Activated T-cell treated with anti-CD3 and anti-CD28 coated beads, Interleukin-2, amount 50 U/mL, for 72 hours (primary cell): Measurements from ENCODE around the gene HIBADH. TPM values are rescaled to one million over a fixed set of nuclear protein-coding genes. Genes with fewer than 3 reads are reported as not detected.

Source experiments
- ATAC-seq, 2 donors: fragments of 150-1000 bp; cut with Tn5 transposase; replicated peaks in 1 of 2; 2 replicates each; pipeline ENCODE4 v1.10.0; 2021; ENCODE audit warnings: moderate library complexity in 2 of 2, mild to moderate bottlenecking in 1 of 2
- DNase-seq, 2 donors: peaks; one replicate each; pipeline ENCODE4 v3.0.0; 2021 to 2022; ENCODE audit warnings: mixed read lengths in 1 of 2
- H3K27ac Mint-ChIP-seq: one replicate; pipeline ENCODE4 v1.8.0; 2022; ENCODE audit warnings: mild to moderate bottlenecking, moderate library complexity, mixed read lengths
- H3K27me3 Mint-ChIP-seq: one replicate; pipeline ENCODE4 v1.8.0; 2022; ENCODE audit warnings: low read depth, mixed read lengths
- H3K36me3 Mint-ChIP-seq, 2 donors: one replicate each; pipeline ENCODE4 v1.8.0; 2022; ENCODE audit warnings: mixed read lengths in 2 of 2, mild to moderate bottlenecking in 1 of 2; ENCODE audit not compliant: insufficient read depth in 2 of 2
- H3K4me1 Mint-ChIP-seq: one replicate; pipeline ENCODE4 v1.8.0; 2022; ENCODE audit warnings: low read depth, mixed read lengths
- H3K4me3 Mint-ChIP-seq, 2 donors: one replicate each; pipeline ENCODE4 v1.8.0; 2022; ENCODE audit warnings: mild to moderate bottlenecking in 2 of 2, mixed read lengths in 2 of 2, moderate library complexity in 2 of 2
- H3K9me3 Mint-ChIP-seq, 2 donors: one replicate each; pipeline ENCODE4 v1.8.0; 2022; ENCODE audit warnings: mixed read lengths in 2 of 2
- total RNA-seq, 2 donors: library from RNA; stranded (reverse); gene quantifications; one replicate each; pipeline ENCODE4 v1.2.3, GENCODE V29; 2022

Gene HIBADH
- 10 to 100 TPM; 18.2 to 20.0 TPM for total RNA-seq

GRCh38 chr7:27662490-27663205, at the start of gene HIBADH:
HIBADH (minus strand) TSS chr7:27662883; CDS start chr7:27662788, 95 bp downstream.
- H3K27me3 Mint-ChIP-seq: no peaks in the 10 kb centered on the region
- DNase-seq: peak; percentile 93 to 95
- H3K4me3 Mint-ChIP-seq: peak within 1 kb of the TSS; percentile 80 to 83
- H3K36me3 Mint-ChIP-seq: no peaks in the 10 kb centered on the region
- no peaks in the 10 kb centered on the region for H3K9me3 Mint-ChIP-seq
- peaks cover 16% of the 10 kb centered on the region for H3K4me1 Mint-ChIP-seq
- peak; percentile 98 to 99 for ATAC-seq
- peak within 1 kb of the TSS; percentile 63 for H3K27ac Mint-ChIP-seq

GRCh38 chr7:27712217-27712616, 49.5 kb upstream of the HIBADH start:
- Mint-ChIP-seq H3K27ac (no peak overlapping the region), H3K36me3 (no peaks in the 10 kb centered on the region), H3K9me3 (peaks cover 0 to 1% of the 10 kb centered on the region in 2 donors), H3K4me1 (peaks cover 13% of the 10 kb centered on the region), H3K4me3 (no peak overlapping the region), H3K27me3 (peaks cover 15% of the 10 kb centered on the region)
- ATAC-seq: no peak
- DNase-seq: no peak

- peaks cover 8% of the 10 kb centered on the region for H3K27me3 Mint-ChIP-seq
- no peak overlapping the region for H3K4me3 Mint-ChIP-seq
- DNase-seq (no peak), ATAC-seq (peak; percentile 27 to 62)
- peaks cover 13% of the 10 kb centered on the region for H3K4me1 Mint-ChIP-seq
- H3K36me3 Mint-ChIP-seq: no peaks in the 10 kb centered on the region
- peaks cover 0 to 1% of the 10 kb centered on the region in 2 donors for H3K9me3 Mint-ChIP-seq
- no peak overlapping the region for H3K27ac Mint-ChIP-seq
Observed at GRCh38 chr7:27709137-27710075, 46.7 kb upstream of the HIBADH start.

GRCh38 chr7:27708485-27708884, 45.8 kb upstream of the HIBADH start:
- no peaks in the 10 kb centered on the region for H3K27me3 Mint-ChIP-seq
- ATAC-seq (no peak), DNase-seq (no peak)
- H3K9me3 Mint-ChIP-seq: peaks cover 0 to 1% of the 10 kb centered on the region in 2 donors
- no peak overlapping the region for H3K4me3 Mint-ChIP-seq
- H3K36me3 Mint-ChIP-seq: no peaks in the 10 kb centered on the region
- H3K4me1 Mint-ChIP-seq: peaks cover 13% of the 10 kb centered on the region
- no peak overlapping the region for H3K27ac Mint-ChIP-seq

- no peak overlapping the region for H3K27ac Mint-ChIP-seq
- ATAC-seq (no peak), DNase-seq (no peak)
- H3K4me1 Mint-ChIP-seq: peaks cover 13% of the 10 kb centered on the region
- H3K9me3 Mint-ChIP-seq: no peaks in the 10 kb centered on the region
- peaks cover 9% of the 10 kb centered on the region for H3K27me3 Mint-ChIP-seq
- no peak overlapping the region for H3K4me3 Mint-ChIP-seq
- no peaks in the 10 kb centered on the region for H3K36me3 Mint-ChIP-seq
Observed at GRCh38 chr7:27705200-27705594, 42.5 kb upstream of the HIBADH start.

GRCh38 chr7:27704422-27705199, 41.9 kb upstream of the HIBADH start:
- Mint-ChIP-seq H3K27ac (no peak overlapping the region), H3K4me3 (no peak overlapping the region), H3K36me3 (no peaks in the 10 kb centered on the region), H3K27me3 (peaks cover 9% of the 10 kb centered on the region), H3K4me1 (peaks cover 8% of the 10 kb centered on the region), H3K9me3 (no peaks in the 10 kb centered on the region)
- no peak for DNase-seq
- no peak for ATAC-seq

- Mint-ChIP-seq H3K4me3 (no peak overlapping the region), H3K36me3 (no peaks in the 10 kb centered on the region)
Observed at GRCh38 chr7:27703181-27703580, 40.5 kb upstream of the HIBADH start.

GRCh38 chr7:27700501-27700900, 37.8 kb upstream of the HIBADH start:
- Mint-ChIP-seq H3K4me1 (no peaks in the 10 kb centered on the region), H3K4me3 (no peak overlapping the region), H3K9me3 (no peaks in the 10 kb centered on the region), H3K27ac (no peak overlapping the region), H3K36me3 (no peaks in the 10 kb centered on the region), H3K27me3 (peaks cover 9% of the 10 kb centered on the region)
- DNase-seq (no peak), ATAC-seq (no peak)

More at GRCh38 chr7:27703181-27703580, 40.5 kb upstream of the HIBADH start:
- DNase-seq: no peak
- no peaks in the 10 kb centered on the region for H3K9me3 Mint-ChIP-seq
- no peaks in the 10 kb centered on the region for H3K4me1 Mint-ChIP-seq
- no peak overlapping the region for H3K27ac Mint-ChIP-seq
- ATAC-seq: no peak
- peaks cover 9% of the 10 kb centered on the region for H3K27me3 Mint-ChIP-seq

GRCh38 chr7:27699751-27700150, 37.1 kb upstream of the HIBADH start:
- Mint-ChIP-seq H3K27me3 (peaks cover 9% of the 10 kb centered on the region), H3K4me1 (no peaks in the 10 kb centered on the region), H3K27ac (no peak overlapping the region), H3K4me3 (no peak overlapping the region), H3K36me3 (no peaks in the 10 kb centered on the region), H3K9me3 (no peaks in the 10 kb centered on the region)
- no peak for DNase-seq
- no peak for ATAC-seq

GRCh38 chr7:27697861-27698430, 35.3 kb upstream of the HIBADH start:
- DNase-seq (peak in 1 of 2 donors; percentile 1), ATAC-seq (peak; percentile 20 to 57)
- Mint-ChIP-seq H3K27ac (no peak overlapping the region), H3K4me1 (no peaks in the 10 kb centered on the region), H3K27me3 (peaks cover 9% of the 10 kb centered on the region), H3K9me3 (no peaks in the 10 kb centered on the region), H3K4me3 (no peak overlapping the region), H3K36me3 (no peaks in the 10 kb centered on the region)

GRCh38 chr7:27695096-27695495, 32.4 kb upstream of the HIBADH start:
- no peak overlapping the region for H3K4me3 Mint-ChIP-seq
- no peaks in the 10 kb centered on the region for H3K27me3 Mint-ChIP-seq
- H3K36me3 Mint-ChIP-seq: no peaks in the 10 kb centered on the region
- DNase-seq (no peak), ATAC-seq (no peak)
- H3K27ac Mint-ChIP-seq: no peak overlapping the region
- no peaks in the 10 kb centered on the region for H3K9me3 Mint-ChIP-seq
- no peaks in the 10 kb centered on the region for H3K4me1 Mint-ChIP-seq

- Mint-ChIP-seq H3K4me3 (no peak overlapping the region), H3K36me3 (no peaks in the 10 kb centered on the region), H3K9me3 (no peaks in the 10 kb centered on the region), H3K27ac (no peak overlapping the region), H3K27me3 (no peaks in the 10 kb centered on the region), H3K4me1 (no peaks in the 10 kb centered on the region)
- no peak for ATAC-seq
- DNase-seq: no peak
Observed at GRCh38 chr7:27693794-27694193, 31.1 kb upstream of the HIBADH start.
